Astrocyte of the cerebellum (primary cell): ENCODE data around the gene PAWR.
"Not testable (repeated sequence)": the region's sequence is repeated elsewhere in the genome, so short reads cannot be mapped to it uniquely, and the experiment has no call there.

Experiments used
- DNase-seq: peaks from one replicate; pipeline ENCODE4 v3.0.0-alpha.2; 2011; ENCODE audit warnings: low read depth
- H3K4me3 ChIP-seq: 2 replicates; pipeline ENCODE4 v1.5.1; 2011; ENCODE audit warnings: mild to moderate bottlenecking, low read depth, low read length, moderate library complexity
- CTCF ChIP-seq: IDR thresholded peaks from 2 replicates; pipeline ENCODE4 v1.5.1; 2012; ENCODE audit warnings: low read length, low read depth, moderate library complexity, mild to moderate bottlenecking; ENCODE audit errors: missing control alignments
- in situ Hi-C: cut with HindIII; loops from 2 replicates; pipeline ENCODE4 v1.10.0; 2017; ENCODE audit warnings: low sequenced_read_pairs

The PAWR gene

GRCh38 chr12:79655036-79655435, 35.7 kb downstream of the PAWR start:
- in situ Hi-C loops = no loop called here

GRCh38 chr12:79652521-79652920, 38.2 kb downstream of the PAWR start:
- TF ChIP-seq CTCF = no peak
- DNase-seq = no peak
- in situ Hi-C loops = no loop called here
- no peak overlapping the region for H3K4me3 ChIP-seq

More at GRCh38 chr12:79655036-79655435, 35.7 kb downstream of the PAWR start:
- no peak for TF ChIP-seq CTCF
- no peak for DNase-seq
- H3K4me3 ChIP-seq = no peak overlapping the region

- in situ Hi-C loops = no loop called here
- no peak for DNase-seq
- no peak for TF ChIP-seq CTCF
- no peak overlapping the region for H3K4me3 ChIP-seq
Observed at GRCh38 chr12:79650440-79650839, 40.3 kb downstream of the PAWR start.

- in situ Hi-C loops = no loop called here
- no peak for DNase-seq
- H3K4me3 ChIP-seq = no peak overlapping the region
- TF ChIP-seq CTCF = no peak
Observed at GRCh38 chr12:79648881-79649280, 41.9 kb downstream of the PAWR start.

GRCh38 chr12:79646843-79647242, 43.9 kb downstream of the PAWR start:
- H3K4me3 ChIP-seq, in situ Hi-C loops, DNase-seq: not testable (repeated sequence)

- TF ChIP-seq CTCF = no peak
- in situ Hi-C loops = no loop called here
- no peak for DNase-seq
Observed at GRCh38 chr12:79645235-79645630, 45.5 kb downstream of the PAWR start.

GRCh38 chr12:79644274-79645234, 46.2 kb downstream of the PAWR start:
- in situ Hi-C loops = no loop called here
- H3K4me3 ChIP-seq = no peak overlapping the region
- no peak for TF ChIP-seq CTCF
- DNase-seq = no peak

More at GRCh38 chr12:79645235-79645630, 45.5 kb downstream of the PAWR start:
- no peak overlapping the region for H3K4me3 ChIP-seq
